Stimulated activated CD8-positive, alpha-beta memory T cell treated with anti-CD3 and anti-CD28 coated beads, Interleukin-12 subunit alpha, Interleukin-12 subunit beta, amount 100 ng/mL, for 24 hours (primary cell): ENCODE results near the gene COL21A1.
"Not testable (repeated sequence)": the region's sequence is repeated elsewhere in the genome, so short reads cannot be mapped to it uniquely, and the experiment has no call there.

Experiments
- DNase-seq: peaks from one replicate; pipeline ENCODE4 v3.0.0-alpha.2; 2020; ENCODE audit errors: extremely low read depth

The COL21A1 gene

GRCh38 chr6:56048601-56049000, 198.8 kb downstream of the COL21A1 start:
- no peak for DNase-seq

DNA sequence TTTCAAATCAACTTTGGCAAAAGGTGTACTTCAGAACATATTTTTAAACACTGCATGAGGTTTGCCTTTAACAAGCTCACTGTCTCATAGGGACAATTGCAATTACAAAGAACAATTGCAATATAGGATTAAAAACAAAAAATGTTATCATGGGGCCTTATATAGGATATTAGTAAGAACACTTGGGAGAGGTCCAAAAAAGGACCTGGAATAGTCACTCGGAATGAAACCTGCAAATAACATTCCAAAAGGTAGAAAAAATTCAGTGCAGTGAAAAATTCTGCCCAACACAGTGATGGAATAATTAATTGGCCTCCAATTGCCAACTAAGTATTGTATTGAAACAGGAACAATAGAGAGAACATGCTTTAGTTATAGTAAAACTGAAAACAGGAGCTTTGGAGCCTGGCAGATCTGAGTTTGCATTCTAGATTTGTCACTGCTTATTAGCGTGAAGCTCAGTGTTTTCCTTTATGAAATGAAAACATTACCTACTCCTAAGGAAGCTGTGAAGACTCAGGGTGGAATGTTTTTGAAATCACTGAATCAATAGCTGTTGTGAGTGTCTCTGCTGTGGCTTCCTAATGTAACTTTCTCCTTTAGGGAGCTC, 199.3 kb downstream of the COL21A1 start:
- no peak for DNase-seq

- DNase-seq = no peak
These were observed 200.8 kb downstream of the COL21A1 start for GRCh38 chr6:56046576-56046975.

DNA sequence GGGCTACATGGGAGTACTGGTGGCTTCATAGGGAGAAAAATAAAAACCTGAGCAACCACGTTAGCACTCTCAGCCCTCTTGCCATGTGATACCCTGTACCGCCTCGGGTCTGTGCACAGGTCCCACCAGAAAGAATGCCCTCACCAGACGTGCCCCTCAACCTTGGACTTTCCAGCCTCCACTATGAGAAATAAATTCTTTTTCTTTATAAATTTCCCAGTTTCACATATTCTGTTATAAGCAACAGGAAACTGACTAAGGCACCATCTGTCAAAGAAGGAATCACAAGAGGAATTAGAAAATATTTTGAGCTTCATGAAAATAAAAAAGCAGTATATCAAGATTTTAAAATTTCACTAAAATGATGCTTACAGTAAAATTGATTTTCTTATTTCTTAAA, 203.6 kb downstream of the COL21A1 start:
- DNase-seq = no peak

- no peak for DNase-seq
These were observed 204.3 kb downstream of the COL21A1 start for GRCh38 chr6:56043076-56043475.

DNA sequence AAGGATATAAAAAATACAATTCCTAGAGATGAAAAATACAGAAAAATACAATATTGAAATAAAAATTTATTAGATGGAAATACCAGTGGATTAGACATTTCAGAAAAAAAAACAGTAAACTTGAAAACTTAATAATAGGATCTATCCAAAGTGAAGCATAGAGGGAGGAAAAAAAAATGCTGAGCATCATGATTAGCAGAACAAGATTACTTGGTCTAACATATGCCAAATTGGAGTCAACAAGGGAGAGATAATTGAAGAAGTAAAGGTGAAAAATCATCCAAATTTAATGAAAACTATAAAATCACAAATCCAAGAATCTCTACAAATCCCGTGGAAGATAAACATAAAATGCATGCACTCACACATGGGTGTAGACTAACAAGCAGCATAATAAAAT, 205.8 kb downstream of the COL21A1 start:
- DNase-seq = no peak

GRCh38 chr6:56040889-56041301, 206.5 kb downstream of the COL21A1 start:
- no peak for DNase-seq

GRCh38 chr6:56040223-56040622, 207.2 kb downstream of the COL21A1 start:
- DNase-seq = no peak

DNA sequence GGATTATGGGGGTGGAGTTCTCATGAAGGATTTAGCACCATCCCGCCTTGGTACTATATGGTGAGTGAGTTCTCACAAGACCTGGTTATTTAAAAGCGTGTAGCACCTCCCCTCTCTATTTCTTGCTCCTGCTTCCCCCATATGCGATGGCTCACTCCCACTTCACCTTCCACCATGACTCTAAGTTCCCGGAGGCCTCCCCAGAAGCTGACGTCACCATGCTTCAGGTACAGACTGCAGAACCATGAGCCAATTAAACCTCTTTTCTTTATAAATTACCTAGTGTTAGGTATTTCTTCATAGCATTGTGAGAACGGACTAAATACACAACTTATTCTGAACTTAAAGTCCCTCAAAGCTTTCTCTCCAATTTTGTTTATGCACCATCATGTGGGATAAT, 208.6 kb downstream of the COL21A1 start:
- no peak for DNase-seq

DNA sequence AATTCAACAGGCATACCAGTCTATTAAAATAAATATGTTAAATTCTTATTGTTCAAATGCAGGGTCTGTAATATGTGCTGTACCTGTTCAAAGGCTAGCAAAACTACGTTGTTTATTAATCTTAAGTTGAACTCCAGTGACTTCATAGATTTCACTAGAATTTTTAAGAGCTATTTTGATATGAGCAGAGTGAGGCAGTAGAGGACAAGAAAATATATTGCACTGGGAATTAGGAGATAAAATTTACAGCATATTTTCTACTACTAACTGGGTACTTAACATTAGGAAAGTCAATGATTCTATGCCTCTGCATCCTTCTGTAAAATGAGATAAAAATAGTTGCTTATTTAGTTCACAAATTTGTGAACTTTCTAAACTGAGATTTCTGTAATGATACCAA, 209.8 kb downstream of the COL21A1 start:
- DNase-seq = no peak

GRCh38 chr6:56036916-56037600, 210.3 kb downstream of the COL21A1 start:
- DNase-seq = no peak

DNA sequence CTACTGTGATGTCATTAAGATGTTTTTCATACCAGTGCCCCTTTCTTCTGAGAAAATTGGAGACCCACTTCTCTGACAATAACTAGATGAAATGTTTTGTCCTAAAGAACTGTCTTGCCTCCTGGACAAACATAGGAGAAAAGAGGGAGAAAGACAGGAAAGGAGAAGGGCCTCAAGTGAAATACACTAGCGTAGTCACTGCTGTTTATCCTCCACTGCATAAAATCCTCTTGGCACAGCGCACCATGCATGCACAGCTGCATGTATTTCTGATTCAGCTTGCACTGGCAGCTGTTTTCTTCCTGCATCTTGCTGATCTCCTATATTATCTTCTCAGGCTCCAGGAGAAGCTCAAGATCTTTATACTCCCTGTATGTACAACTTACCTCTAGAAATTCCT, 214.0 kb downstream of the COL21A1 start:
- DNase-seq = no peak

- no peak for DNase-seq
These were observed 214.6 kb downstream of the COL21A1 start for GRCh38 chr6:56032715-56033260.

GRCh38 chr6:56027865-56028264, 219.5 kb downstream of the COL21A1 start:
- DNase-seq = no peak

- DNase-seq = no peak
These were observed 220.8 kb downstream of the COL21A1 start for GRCh38 chr6:56026455-56027180.

GRCh38 chr6:56025795-56026194, 221.6 kb downstream of the COL21A1 start:
- DNase-seq = no peak

GRCh38 chr6:56024931-56025330, 222.4 kb downstream of the COL21A1 start:
- no peak for DNase-seq

DNA sequence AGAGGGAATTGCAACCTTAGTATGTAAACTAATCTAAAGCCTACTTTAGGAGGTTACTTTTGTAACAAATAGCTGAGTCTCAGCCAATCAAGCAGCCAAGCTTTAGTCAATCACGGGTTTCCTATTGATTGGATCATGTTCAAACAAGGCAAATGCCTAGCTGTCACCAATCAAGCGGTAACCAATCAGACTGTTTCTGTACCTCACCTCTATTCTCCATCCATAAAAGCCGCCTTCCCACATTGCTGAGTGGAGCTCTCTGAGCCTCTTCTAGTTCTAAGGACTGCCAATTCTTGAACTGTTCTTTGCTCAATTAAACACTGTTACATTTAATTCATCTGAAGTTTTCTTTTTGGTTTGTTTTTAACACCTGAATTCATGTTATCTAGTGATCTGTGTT, 223.6 kb downstream of the COL21A1 start:
- no peak for DNase-seq

GRCh38 chr6:56022678-56023077, 224.7 kb downstream of the COL21A1 start:
- DNase-seq = no peak

GRCh38 chr6:56021943-56022342, 225.4 kb downstream of the COL21A1 start:
- DNase-seq = no peak

GRCh38 chr6:56019973-56020372, 227.4 kb downstream of the COL21A1 start:
- no peak for DNase-seq

- DNase-seq = no peak
These were observed 230.2 kb downstream of the COL21A1 start for GRCh38 chr6:56017198-56017597.

- not testable (repeated sequence) for DNase-seq
These were observed 233.3 kb downstream of the COL21A1 start for GRCh38 chr6:56014039-56014438.
